Fibroblast of lung (primary cell): ENCODE measurements around the gene SHANK2. TPM values are rescaled to one million over a fixed set of nuclear protein-coding genes. Genes with fewer than 3 reads are reported as not detected.

Source experiments
- DNase-seq, 2 donors: peaks; one replicate each; pipeline versions ENCODE4 v3.0.0 to v3.0.0-alpha.2; 2010; ENCODE audit warnings: low read depth in 2 of 2
- H2AFZ ChIP-seq: 2 replicates; pipeline ENCODE4 v1.5.1; 2012; ENCODE audit warnings: low read length, control low read depth, inconsistent platforms
- H3K27ac ChIP-seq: 2 replicates; pipeline ENCODE4 v1.5.1; 2011; ENCODE audit warnings: low read length, control low read depth; ENCODE audit not compliant: insufficient read depth
- H3K27me3 ChIP-seq: 2 replicates; pipeline ENCODE4 v1.5.1; 2011; ENCODE audit warnings: mild to moderate bottlenecking, low read length; ENCODE audit not compliant: control insufficient read depth, insufficient read depth
- H3K36me3 ChIP-seq: 2 replicates; pipeline ENCODE4 v1.5.1; 2011; ENCODE audit warnings: low read length; ENCODE audit not compliant: control insufficient read depth, insufficient read depth
- H3K4me1 ChIP-seq: 2 replicates; pipeline ENCODE4 v1.5.1; 2011; ENCODE audit warnings: low read length; ENCODE audit not compliant: control insufficient read depth, insufficient read depth; ENCODE audit errors: extremely low read depth
- H3K4me2 ChIP-seq: 2 replicates; pipeline ENCODE4 v1.5.1; 2011; ENCODE audit warnings: low read length, control low read depth; ENCODE audit not compliant: insufficient read depth; ENCODE audit errors: extremely low read depth
- H3K4me3 ChIP-seq, 4 experiments: fragments of 200-600 bp in 1 of 4; sonication (generic) in 1 of 4; replicated peaks in 1 of 4; 2 replicates each; pipeline ENCODE4 v1.5.1; 2011 to 2016; ENCODE audit warnings: low read length in 4 of 4, low read depth in 3 of 4, mild to moderate bottlenecking in 3 of 4, control low read depth in 2 of 4, inconsistent platforms in 1 of 4, mixed read lengths in 1 of 4; ENCODE audit not compliant: insufficient read depth in 1 of 4; ENCODE audit errors: control extremely low read depth in 1 of 4
- H3K79me2 ChIP-seq: 2 replicates; pipeline ENCODE4 v1.5.1; 2012; ENCODE audit warnings: mild to moderate bottlenecking, low read length, inconsistent platforms; ENCODE audit not compliant: control insufficient read depth, insufficient read depth
- H3K9ac ChIP-seq: 2 replicates; pipeline ENCODE4 v1.5.1; 2011; ENCODE audit warnings: mild to moderate bottlenecking, low read length, control low read depth; ENCODE audit not compliant: insufficient read depth
- H3K9me3 ChIP-seq: 2 replicates; pipeline ENCODE4 v1.5.1; 2012; ENCODE audit warnings: low read depth, low read length; ENCODE audit not compliant: control insufficient read depth, insufficient read depth
- H4K20me1 ChIP-seq: 2 replicates; pipeline ENCODE4 v1.5.1; 2011; ENCODE audit warnings: low read length; ENCODE audit not compliant: control insufficient read depth, insufficient read depth; ENCODE audit errors: extremely low read depth
- EZH2 ChIP-seq: IDR thresholded peaks from 2 replicates; pipeline ENCODE4 v1.5.1; 2012; ENCODE audit warnings: low read length, control low read depth, mild to moderate bottlenecking; ENCODE audit errors: missing control alignments
- polyA plus RNA-seq, 2 donors: library from polyadenylated mRNA; depleted of rRNA in 1 of 2; stranded (reverse) in 1 of 2; unstranded in 1 of 2; fragments of >200 nt; gene quantifications; 2 replicates each; pipeline ENCODE4 v1.2.1, GENCODE V29; 2011 to 2012; ENCODE audit warnings: missing spikeins in 1 of 2
- total RNA-seq: library from RNA; depleted of rRNA; stranded (reverse); fragments of >200 nt; gene quantifications from 2 replicates; pipeline ENCODE4 v1.2.1, GENCODE V29; 2014
- TF ChIP-seq, protein P1 (sequence below), 2 donors: IDR thresholded peaks in 1 of 2; conservative IDR thresholded peaks in 1 of 2; 1 replicate in 1 of 2; 2 replicates in 1 of 2; pipeline ENCODE4 v1.5.1; 2011 to 2012; ENCODE audit warnings: low read length in 2 of 2, control low read depth in 1 of 2, inconsistent platforms in 1 of 2, low read depth in 1 of 2, mild to moderate bottlenecking in 1 of 2

The SHANK2 gene
- total and polyA plus RNA-seq, 2 donors (not counting 1 experiment from before 2014, with no cell fraction given): 3.2 to 11.6 TPM

DNA sequence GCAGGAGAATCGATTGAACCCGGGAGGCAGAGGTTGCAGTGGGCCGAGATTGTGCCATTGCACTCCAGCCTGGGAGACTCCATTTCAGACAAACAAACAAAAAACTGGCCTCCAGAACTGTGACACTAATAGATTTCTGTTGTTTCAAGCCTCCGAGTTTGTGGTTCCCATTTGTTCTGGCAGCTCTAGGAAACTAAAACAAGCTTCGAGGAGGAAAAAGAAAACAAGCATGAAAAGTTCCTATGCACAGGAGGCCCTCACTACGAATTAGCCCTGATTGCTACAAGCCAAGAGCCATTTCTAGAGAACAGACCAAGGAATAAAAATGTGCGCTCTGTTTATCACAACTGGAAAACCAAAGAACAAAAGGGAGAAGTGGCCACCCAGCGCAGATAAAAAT, 47.8 kb upstream of the SHANK2 start:
- peak in 1 of 2 donors; percentile 40 for DNase-seq
- peak overlapping the region; percentile 95 for H3K27ac ChIP-seq
- H3K79me2 ChIP-seq: no peaks in the 10 kb centered on the region
- no peaks in the 10 kb centered on the region for H3K9me3 ChIP-seq
- peaks cover 15% of the 10 kb centered on the region for H3K4me1 ChIP-seq
- TF ChIP-seq, protein P1, sequence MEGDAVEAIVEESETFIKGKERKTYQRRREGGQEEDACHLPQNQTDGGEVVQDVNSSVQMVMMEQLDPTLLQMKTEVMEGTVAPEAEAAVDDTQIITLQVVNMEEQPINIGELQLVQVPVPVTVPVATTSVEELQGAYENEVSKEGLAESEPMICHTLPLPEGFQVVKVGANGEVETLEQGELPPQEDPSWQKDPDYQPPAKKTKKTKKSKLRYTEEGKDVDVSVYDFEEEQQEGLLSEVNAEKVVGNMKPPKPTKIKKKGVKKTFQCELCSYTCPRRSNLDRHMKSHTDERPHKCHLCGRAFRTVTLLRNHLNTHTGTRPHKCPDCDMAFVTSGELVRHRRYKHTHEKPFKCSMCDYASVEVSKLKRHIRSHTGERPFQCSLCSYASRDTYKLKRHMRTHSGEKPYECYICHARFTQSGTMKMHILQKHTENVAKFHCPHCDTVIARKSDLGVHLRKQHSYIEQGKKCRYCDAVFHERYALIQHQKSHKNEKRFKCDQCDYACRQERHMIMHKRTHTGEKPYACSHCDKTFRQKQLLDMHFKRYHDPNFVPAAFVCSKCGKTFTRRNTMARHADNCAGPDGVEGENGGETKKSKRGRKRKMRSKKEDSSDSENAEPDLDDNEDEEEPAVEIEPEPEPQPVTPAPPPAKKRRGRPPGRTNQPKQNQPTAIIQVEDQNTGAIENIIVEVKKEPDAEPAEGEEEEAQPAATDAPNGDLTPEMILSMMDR (conservative IDR thresholded peaks at IDR 0.05 in 1 of 2, IDR thresholded peaks at IDR 0.05 in 1 of 2; ENCODE audit: low read depth in 1 of 2, low read length in 2 of 2): no peak
- no peak for TF ChIP-seq EZH2
- H3K9ac ChIP-seq: no peak overlapping the region
- no peaks in the 10 kb centered on the region for H4K20me1 ChIP-seq
- H3K27me3 ChIP-seq: no peaks in the 10 kb centered on the region
- H3K4me2 ChIP-seq: no peak overlapping the region
- no peak overlapping the region for H2AFZ ChIP-seq
- H3K4me3 ChIP-seq: no peak overlapping the region
- no peaks in the 10 kb centered on the region for H3K36me3 ChIP-seq

DNA sequence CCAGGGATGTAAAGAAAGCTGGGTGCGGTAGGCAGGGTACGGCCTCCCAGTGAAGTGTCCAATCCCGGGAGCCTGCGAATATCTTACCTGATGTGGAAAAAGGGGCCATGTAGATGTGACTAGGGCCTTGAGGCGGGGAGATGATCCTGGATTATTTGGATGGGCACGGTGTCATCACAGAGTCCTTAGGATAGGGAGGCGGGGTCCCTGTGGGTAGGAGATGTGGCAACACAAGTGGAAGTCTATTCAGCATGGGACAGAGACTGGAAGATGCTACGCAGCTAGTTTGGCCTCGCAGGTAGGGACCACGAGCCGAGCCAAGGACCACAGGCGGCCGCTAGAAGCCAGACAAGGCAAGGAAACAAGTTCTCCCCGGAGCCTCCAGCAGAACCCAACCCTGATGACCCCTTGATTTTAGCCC, 46.4 kb upstream of the SHANK2 start:
- Histone ChIP-seq H3K27me3 (no peaks in the 10 kb centered on the region), H3K36me3 (no peaks in the 10 kb centered on the region), H3K4me3 (no peak overlapping the region), H3K4me2 (no peak overlapping the region), H3K9me3 (no peaks in the 10 kb centered on the region), H2AFZ (no peak overlapping the region), H3K9ac (no peak overlapping the region), H4K20me1 (no peaks in the 10 kb centered on the region), H3K27ac (peak overlapping the region; percentile 95), H3K79me2 (no peaks in the 10 kb centered on the region), H3K4me1 (peaks cover 15% of the 10 kb centered on the region)
- no peak for DNase-seq
- TF ChIP-seq, protein P1 (conservative IDR thresholded peaks at IDR 0.05 in 1 of 2, IDR thresholded peaks at IDR 0.05 in 1 of 2; ENCODE audit: low read depth in 1 of 2, low read length in 2 of 2): no peak
- TF ChIP-seq EZH2: no peak

DNA sequence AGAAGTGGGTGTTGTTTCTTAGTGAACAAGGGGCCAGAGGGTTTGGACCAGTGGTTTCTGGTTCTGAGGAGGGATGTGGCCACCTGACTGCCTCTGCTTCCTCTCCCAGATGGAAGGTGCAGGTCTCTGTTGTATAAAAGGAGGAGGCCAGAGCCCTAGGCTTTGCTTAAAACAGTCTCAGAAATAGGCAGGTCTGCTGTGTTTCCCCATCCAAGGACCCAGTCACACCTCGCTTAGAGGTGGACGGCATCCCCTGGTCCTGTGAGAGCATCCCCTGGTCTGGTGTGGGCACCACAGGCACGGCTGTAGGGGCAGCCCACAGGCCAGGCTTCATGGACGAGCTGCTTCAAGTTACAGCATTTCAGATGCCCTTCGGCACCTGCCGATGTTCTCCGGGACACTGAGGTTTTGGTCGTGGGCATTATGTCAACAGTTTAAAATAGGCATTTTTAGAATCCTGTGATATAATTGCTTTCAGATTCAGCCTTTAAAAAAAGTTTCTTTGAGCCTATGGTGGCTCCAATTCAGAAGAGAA, 45.7 kb upstream of the SHANK2 start:
- H3K79me2 ChIP-seq: no peaks in the 10 kb centered on the region
- TF ChIP-seq, protein P1 (conservative IDR thresholded peaks at IDR 0.05 in 1 of 2, IDR thresholded peaks at IDR 0.05 in 1 of 2; ENCODE audit: low read depth in 1 of 2, low read length in 2 of 2): no peak
- no peak for TF ChIP-seq EZH2
- H3K4me1 ChIP-seq: peaks cover 15% of the 10 kb centered on the region
- H3K27ac ChIP-seq: peak overlapping the region; percentile 95
- no peak overlapping the region for H3K4me2 ChIP-seq
- no peak for DNase-seq
- H2AFZ ChIP-seq: no peak overlapping the region
- no peak overlapping the region for H3K9ac ChIP-seq
- no peaks in the 10 kb centered on the region for H4K20me1 ChIP-seq
- H3K4me3 ChIP-seq: no peak overlapping the region
- H3K36me3 ChIP-seq: no peaks in the 10 kb centered on the region
- H3K27me3 ChIP-seq: no peaks in the 10 kb centered on the region
- no peaks in the 10 kb centered on the region for H3K9me3 ChIP-seq
